NCI-H187 (cell line): ENCODE results near the gene SLC34A1.

Experiments used
- DNase-seq, 2 experiments: peaks; one replicate each; lab custom pipeline; 2025; lab: John Stamatoyannopoulos, UW

Gene SLC34A1

DNA sequence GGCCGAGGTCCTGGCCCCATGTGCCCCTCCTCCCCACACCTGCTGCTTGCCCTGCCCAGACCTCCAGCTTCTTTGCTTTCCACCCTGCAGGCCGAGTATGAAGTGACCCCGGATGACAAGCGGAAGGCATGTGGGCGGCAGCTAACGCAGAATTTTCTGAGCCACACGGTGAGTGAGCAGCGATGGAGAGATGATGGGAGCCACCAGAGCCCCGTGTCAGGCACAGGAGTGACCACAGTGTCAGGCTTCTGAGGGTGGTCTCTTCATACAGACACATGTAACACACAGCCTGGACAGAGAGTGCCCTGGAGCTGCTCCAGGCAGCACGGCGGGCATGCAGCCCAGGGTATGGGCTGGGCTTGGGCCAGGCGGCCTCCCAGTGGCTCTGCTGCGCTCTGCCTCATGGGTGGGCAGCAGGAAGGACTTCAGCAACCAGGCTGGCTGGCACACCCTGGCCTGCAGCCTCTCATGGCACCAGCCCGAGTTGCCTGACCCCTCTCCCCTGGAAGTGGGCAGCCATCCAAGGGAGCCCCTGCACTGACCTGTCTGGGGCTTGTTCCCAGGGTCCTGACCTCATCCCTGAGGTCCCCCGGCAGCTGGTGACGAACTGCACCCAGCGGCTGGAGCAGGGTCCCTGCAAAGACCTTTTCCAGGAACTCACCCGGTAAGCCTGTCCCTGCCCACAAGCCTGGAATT, 48.1 kb downstream of the SLC34A1 start:
- DNase-seq = no peak

- no peak for DNase-seq
Observed at GRCh38 chr5:177432839-177433657, 48.8 kb downstream of the SLC34A1 start.

DNA sequence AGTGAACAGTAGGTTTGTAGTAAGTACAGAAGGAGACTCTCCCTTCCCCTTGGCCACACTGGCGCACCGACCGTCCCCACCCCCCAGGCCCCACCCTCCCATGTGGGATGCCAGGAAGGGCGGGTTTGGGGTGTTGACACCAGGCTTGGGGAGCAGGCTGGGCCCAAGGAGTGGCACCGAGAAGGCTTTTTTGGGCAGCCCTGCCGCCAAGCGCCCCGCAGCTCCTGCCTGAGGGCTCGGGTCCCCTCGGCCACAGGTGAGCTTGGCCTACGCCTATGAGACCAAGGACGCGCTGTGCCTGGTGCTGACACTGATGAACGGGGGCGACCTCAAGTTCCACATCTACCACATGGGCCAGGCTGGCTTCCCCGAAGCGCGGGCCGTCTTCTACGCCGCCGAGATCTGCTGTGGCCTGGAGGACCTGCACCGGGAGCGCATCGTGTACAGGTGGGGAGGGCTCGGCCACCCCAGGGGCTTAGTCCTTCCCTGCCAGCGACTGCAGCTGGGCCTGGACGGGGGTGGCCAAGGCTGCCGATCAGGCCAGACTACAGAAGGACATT, 49.5 kb downstream of the SLC34A1 start:
- no peak for DNase-seq

DNA sequence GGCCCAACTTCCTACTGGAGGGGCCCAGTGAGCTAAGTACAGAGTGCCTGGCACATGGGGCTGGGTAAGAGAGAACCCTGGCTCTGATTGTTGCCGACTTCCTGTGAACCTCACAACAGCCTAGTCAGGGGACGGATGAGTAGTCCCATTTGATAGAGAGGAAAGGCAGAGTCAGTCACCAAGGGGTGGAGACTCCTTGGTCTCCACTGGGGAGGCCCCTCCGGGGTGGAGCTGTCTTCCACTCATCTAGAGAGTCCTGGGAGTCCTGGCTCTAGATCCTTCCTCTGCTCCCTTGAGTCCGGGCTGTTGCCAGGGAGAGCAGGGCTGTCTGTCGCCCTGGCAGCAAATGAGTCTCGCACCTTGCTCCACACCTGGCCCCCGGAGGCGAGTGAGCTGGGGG, 50.2 kb downstream of the SLC34A1 start:
- DNase-seq = no peak

DNA sequence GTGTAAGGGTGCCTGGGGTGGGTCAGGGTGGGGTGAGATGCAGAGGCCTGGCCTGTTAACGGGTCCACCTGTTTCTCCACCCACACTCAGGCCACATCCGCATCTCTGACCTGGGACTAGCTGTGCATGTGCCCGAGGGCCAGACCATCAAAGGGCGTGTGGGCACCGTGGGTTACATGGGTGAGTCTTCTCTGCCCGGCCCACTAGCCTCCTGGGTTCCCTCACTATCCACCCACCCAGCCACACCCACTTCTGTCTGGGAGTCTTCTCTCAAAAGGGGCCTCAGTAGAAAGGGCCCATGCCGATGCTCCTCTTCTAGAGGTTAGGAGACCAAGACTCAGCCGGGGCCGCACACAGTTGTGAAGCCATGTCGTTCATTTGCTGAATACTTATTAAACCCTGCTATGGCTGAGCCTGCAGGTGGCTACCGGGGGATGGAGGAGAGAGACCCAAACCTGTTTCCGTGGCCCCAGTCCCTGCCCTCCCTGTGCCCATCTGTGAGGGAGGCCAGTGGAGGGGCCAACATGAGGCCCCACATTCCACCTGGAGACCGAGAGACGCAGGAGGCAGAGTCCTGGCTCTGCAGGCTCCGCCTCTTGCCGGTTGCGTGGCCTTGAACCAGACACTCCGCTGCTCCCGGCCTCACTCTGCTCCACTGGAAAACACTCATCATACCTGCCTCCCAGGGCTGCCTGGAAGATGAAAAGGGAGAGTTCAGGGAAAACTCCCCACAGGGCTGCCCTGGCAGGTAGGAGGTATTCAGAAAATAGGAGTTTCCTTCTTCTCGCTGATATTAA, 50.9 kb downstream of the SLC34A1 start:
- DNase-seq = no peak

DNA sequence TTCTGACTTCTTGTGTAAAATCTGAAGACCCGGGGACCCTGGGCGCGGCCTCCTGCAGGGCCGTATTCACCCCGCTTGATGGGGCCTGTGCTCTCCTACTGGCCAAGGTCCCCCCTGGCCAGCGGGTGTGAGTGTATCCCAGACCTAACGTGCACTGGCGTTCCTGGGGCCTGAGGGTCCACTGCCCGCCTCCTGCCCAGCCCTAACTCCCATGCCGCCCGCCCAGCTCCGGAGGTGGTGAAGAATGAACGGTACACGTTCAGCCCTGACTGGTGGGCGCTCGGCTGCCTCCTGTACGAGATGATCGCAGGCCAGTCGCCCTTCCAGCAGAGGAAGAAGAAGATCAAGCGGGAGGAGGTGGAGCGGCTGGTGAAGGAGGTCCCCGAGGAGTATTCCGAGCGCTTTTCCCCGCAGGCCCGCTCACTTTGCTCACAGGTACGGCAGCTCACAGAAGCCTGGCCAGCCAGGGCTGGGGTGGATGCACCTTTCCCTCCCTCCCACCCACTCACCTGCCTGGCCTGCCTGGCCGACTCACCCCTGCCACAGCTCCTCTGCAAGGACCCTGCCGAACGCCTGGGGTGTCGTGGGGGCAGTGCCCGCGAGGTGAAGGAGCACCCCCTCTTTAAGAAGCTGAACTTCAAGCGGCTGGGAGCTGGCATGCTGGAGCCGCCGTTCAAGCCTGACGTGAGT, 51.8 kb downstream of the SLC34A1 start:
- DNase-seq = no peak

DNA sequence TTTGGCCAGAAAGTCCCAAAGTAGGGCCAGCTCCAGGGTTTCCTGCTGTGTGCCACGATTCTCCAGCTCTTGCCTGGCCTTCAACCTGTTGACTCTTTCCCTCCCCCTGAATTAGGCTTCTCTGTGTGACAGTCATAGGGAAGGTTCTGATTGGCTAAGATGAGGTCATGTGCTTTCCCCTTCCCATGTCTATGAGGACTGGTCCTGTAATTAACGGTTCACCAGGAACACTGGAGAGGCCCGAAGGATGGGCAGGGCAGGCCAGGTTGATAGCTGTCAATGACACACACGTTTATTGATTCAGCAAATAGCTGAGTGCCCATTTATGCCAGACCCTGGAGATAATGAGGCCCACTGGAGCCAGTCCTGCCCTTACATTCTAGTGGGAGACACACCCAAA, 53.4 kb downstream of the SLC34A1 start:
- no peak for DNase-seq

- DNase-seq = no peak
Observed at GRCh38 chr5:177438468-177438867, 54.2 kb downstream of the SLC34A1 start.

- DNase-seq = no peak
Observed at GRCh38 chr5:177439518-177440053, 55.4 kb downstream of the SLC34A1 start.

GRCh38 chr5:177440211-177440989, 56.2 kb downstream of the SLC34A1 start:
- DNase-seq = no peak

DNA sequence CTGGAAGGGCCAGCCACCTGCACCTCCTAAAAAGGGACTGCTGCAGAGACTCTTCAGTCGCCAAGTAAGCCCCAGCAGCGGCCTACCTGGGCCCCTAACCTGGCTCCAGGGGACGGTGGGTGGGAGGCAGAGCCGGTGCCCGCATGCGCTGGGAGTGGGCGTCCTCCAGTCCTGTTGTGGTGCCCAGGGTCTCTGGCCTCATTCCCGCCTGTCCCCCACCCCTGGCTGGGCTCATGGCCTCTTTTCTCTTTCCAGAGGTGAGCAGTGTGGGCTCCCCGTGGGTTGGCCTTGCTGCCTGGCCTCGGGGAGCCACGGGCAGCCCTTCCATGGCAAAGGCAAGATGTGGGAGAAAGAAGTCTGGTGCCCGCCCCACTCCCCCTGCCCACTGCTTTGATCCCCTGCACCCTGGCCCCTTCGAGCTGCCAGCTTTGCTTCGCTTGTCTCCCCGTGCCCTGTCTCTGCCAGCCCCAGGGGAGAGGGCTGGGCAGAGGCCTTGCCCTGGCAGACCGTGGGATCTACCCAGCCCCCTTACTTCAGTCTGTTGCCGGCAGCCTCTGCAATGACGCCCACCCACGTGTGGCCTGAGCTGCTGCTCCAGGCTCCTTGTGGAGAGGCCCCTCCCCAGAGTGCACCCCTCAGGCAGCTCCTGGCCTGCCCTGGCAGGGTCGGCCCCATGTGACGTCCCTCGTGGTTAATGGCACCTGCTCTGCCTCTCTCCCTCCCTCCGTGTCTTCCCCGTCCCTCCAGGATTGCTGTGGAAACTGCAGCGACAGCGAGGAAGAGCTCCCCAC, 57.0 kb downstream of the SLC34A1 start:
- DNase-seq = no peak

DNA sequence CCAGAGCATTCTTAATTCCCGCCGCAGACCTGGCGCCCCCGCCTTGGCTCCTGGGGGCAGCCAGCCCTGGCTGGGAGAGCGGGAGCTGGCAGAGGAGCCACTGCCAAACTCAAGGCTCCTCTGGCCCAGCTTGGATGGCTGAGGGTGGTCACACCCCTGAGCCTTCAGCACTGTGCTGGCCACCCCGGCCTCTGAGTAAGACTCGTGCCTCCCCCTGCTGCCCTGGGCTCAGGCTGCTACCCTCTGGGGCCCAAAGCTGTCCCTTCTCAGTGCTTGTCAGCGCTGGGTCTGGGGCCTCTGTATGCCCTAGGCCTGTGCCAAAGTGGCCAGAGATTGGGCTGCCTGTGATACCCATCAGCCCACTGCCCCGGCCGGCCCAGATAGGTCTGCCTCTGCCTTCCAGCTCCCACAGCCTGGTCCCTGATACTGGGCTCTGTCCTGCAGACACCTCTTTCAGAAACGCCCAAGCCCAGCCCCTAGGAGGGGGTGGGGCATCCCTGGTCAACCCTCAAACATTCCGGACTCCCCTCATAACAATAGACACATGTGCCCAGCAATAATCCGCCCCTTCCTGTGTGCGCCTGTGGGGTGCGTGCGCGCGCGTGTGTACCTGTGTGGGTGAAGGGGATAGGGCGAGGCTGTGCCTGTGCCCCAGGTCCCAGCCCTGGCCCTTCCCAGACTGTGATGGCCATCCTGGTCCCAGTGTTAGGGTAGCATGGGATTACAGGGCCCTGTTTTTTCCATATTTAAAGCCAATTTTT, 58.0 kb downstream of the SLC34A1 start:
- DNase-seq = no peak

DNA sequence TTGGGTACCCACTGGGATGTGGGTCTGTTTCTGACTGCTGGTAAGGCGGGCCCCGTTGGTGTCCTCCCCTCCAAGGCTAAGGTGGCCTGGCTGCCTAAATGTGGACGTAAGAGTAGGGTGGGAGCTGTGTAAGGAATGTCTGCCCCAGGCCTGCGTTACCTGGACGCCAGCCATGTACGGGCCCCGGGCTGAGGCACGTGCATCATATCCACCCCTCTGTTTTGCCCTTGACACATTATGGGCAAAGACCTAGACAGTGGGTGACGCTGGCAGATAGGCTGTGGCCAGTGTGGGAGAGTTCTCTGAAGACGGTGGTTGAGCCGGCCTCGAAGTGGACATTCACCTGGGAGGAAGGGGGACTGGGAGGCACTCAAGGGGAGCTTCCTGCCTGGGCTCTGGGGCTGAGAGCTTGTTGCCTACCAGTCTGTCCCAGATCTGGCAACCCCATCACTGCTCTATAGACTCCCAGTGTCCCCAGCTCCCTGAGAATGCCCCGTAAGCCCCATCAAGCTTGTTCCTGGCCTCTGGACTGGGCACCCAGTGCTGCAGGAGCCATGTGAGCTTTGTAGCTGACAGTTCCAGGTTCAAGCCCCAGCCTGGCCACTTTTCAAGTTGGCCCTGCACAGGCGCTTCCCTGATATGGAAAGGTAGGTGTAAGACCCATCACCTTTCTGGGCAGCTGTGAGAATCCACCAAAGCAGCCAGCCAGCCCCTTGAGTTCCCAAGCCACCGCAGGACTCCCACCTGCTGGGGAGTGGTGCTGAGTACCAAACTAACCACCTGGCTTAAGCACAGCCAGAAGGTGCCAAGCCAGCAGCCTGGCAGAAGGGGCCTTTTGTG, 59.1 kb downstream of the SLC34A1 start:
- no peak for DNase-seq

- no peak for DNase-seq
Observed at GRCh38 chr5:177444106-177445051, 60.1 kb downstream of the SLC34A1 start.

GRCh38 chr5:177445052-177445916, 61.0 kb downstream of the SLC34A1 start:
- no peak for DNase-seq

GRCh38 chr5:177445917-177446199, 61.6 kb downstream of the SLC34A1 start:
- no peak for DNase-seq
